H1 (cell line): ENCODE measurements around the gene PRICKLE3. TPM values are rescaled to one million over a fixed set of nuclear protein-coding genes. Genes with fewer than 3 reads are reported as not detected.

Source experiments
- CTCF ChIA-PET: fragments of 300-600 bp; sonication (Branson Sonifier 250); formaldehyde crosslinking; loops from one replicate; lab custom pipeline; 2021; ENCODE audit not compliant: partially characterized antibody; lab: Charles Lee
- POLR2A ChIA-PET: fragments of 300-600 bp; sonication (Branson Sonifier 250); formaldehyde crosslinking; loops from one replicate; lab custom pipeline; 2021; ENCODE audit warnings: inconsistent platforms; ENCODE audit not compliant: partially characterized antibody; lab: Charles Lee
- DNase-seq, 2 experiments: peaks; one replicate each; pipeline versions ENCODE4 v3.0.0 to v3.0.0-alpha.2; 2010 to 2022; ENCODE audit warnings: low spot score in 2 of 2, low read depth in 1 of 2, mixed read lengths in 1 of 2
- FAIRE-seq: peaks from 2 replicates; lab custom pipeline; 2011; peaks lifted over from hg19 to GRCh38; lab: Jason Lieb, UNC
- H2AFZ ChIP-seq: 2 replicates; pipeline ENCODE4 v1.8.1; 2012; ENCODE audit warnings: low read length, inconsistent platforms
- H2AK5ac ChIP-seq: 2 replicates; pipeline ENCODE4 v1.6.1; 2013; ENCODE audit warnings: low read depth, low read length
- H2BK120ac ChIP-seq: replicated peaks from 2 replicates; pipeline ENCODE3; 2013; ENCODE audit warnings: low read depth, low read length, inconsistent platforms
- H2BK12ac ChIP-seq: 2 replicates; pipeline ENCODE4 v1.6.1; 2013; ENCODE audit warnings: low read depth, low read length
- H2BK15ac ChIP-seq: 2 replicates; pipeline ENCODE4 v1.6.1; 2013; ENCODE audit warnings: low read length
- H2BK20ac ChIP-seq: 2 replicates; pipeline ENCODE4 v1.6.1; 2013; ENCODE audit warnings: low read length
- H2BK5ac ChIP-seq: 2 replicates; pipeline ENCODE4 v1.6.1; 2013; ENCODE audit warnings: low read depth, low read length
- H3K14ac ChIP-seq: 2 replicates; pipeline ENCODE4 v1.6.1; 2013; ENCODE audit warnings: inconsistent platforms; ENCODE audit not compliant: insufficient read length
- H3K18ac ChIP-seq: 2 replicates; pipeline ENCODE4 v1.6.1; 2013; ENCODE audit warnings: low read length; ENCODE audit errors: extremely low read depth
- H3K23ac ChIP-seq: 2 replicates; pipeline ENCODE4 v1.6.1; 2013; ENCODE audit warnings: inconsistent platforms; ENCODE audit not compliant: insufficient read length
- H3K23me2 ChIP-seq: 2 replicates; pipeline ENCODE4 v1.6.1; 2013; ENCODE audit warnings: low read depth, low read length
- H3K27ac ChIP-seq: 2 replicates; pipeline ENCODE4 v1.6.1; 2011; ENCODE audit warnings: low read depth, low read length, inconsistent platforms
- H3K27me3 ChIP-seq, 4 experiments: replicated peaks in 1 of 4; 1 replicate in 1 of 4; 2 replicates in 3 of 4; pipeline versions ENCODE4 v1.6.1 to v1.8.1; 2011 to 2013; ENCODE audit warnings: low read length in 3 of 4, mild to moderate bottlenecking in 3 of 4, inconsistent platforms in 2 of 4, mixed read lengths in 2 of 4, moderate library complexity in 1 of 4; ENCODE audit not compliant: control insufficient read depth in 3 of 4, insufficient read depth in 3 of 4; ENCODE audit errors: extremely low read depth in 1 of 4
- H3K36me3 ChIP-seq, 4 experiments: 2 replicates each; pipeline versions ENCODE4 v1.6.1 to v1.8.1; 2011 to 2013; ENCODE audit warnings: mild to moderate bottlenecking in 4 of 4, low read length in 3 of 4, moderate library complexity in 2 of 4, control low read depth in 1 of 4, inconsistent platforms in 1 of 4; ENCODE audit not compliant: insufficient read depth in 4 of 4, control insufficient read depth in 2 of 4
- H3K4ac ChIP-seq: replicated peaks from 2 replicates; pipeline ENCODE3; 2013; ENCODE audit warnings: low read length, low read depth, mixed read lengths, inconsistent platforms; ENCODE audit not compliant: insufficient read length
- H3K4me1 ChIP-seq, 4 experiments: replicated peaks in 1 of 4; 1 replicate in 1 of 4; 2 replicates in 3 of 4; pipeline versions ENCODE4 v1.6.1 to v1.8.1; 2011 to 2013; ENCODE audit warnings: low read length in 3 of 4, inconsistent platforms in 2 of 4, mixed read lengths in 1 of 4; ENCODE audit not compliant: insufficient read depth in 4 of 4, control insufficient read depth in 3 of 4
- H3K4me2 ChIP-seq, 2 experiments: 2 replicates each; pipeline versions ENCODE4 v1.6.1 to v1.8.1; 2011 to 2013; ENCODE audit warnings: low read depth in 2 of 2, low read length in 2 of 2, control low read depth in 1 of 2, inconsistent platforms in 1 of 2, mild to moderate bottlenecking in 1 of 2; ENCODE audit not compliant: insufficient read depth in 1 of 2
- H3K4me3 ChIP-seq, 4 experiments: fragments of 200-600, 300-600 bp in 1 of 4; sonication (generic), shearing (Covaris generic), sonication (Bioruptor Twin) in 1 of 4; 2 replicates each; pipeline versions ENCODE4 v1.5.1 to v1.8.1; 2011 to 2016; ENCODE audit warnings: low read length in 4 of 4, low read depth in 3 of 4, control low read depth in 2 of 4, inconsistent platforms in 2 of 4, mild to moderate bottlenecking in 2 of 4, mixed read lengths in 1 of 4, moderate library complexity in 1 of 4; ENCODE audit not compliant: insufficient read depth in 2 of 4; ENCODE audit errors: extremely low read depth in 1 of 4
- H3K56ac ChIP-seq: replicated peaks from 2 replicates; pipeline ENCODE3; 2013; ENCODE audit warnings: low read depth, mild to moderate bottlenecking, mixed read lengths, low read length, inconsistent platforms; ENCODE audit not compliant: insufficient read length
- H3K79me1 ChIP-seq: 2 replicates; pipeline ENCODE4 v1.6.1; 2013; ENCODE audit warnings: low read depth, low read length, control low read depth
- H3K79me2 ChIP-seq, 2 experiments: 2 replicates each; pipeline versions ENCODE4 v1.6.1 to v1.8.1; 2012 to 2013; ENCODE audit warnings: low read length in 2 of 2, mild to moderate bottlenecking in 2 of 2, inconsistent platforms in 1 of 2; ENCODE audit not compliant: insufficient read depth in 2 of 2, control insufficient read depth in 1 of 2
- H3K9ac ChIP-seq, 4 experiments: replicated peaks in 1 of 4; 1 replicate in 1 of 4; 2 replicates in 3 of 4; pipeline versions ENCODE4 v1.6.1 to v1.8.1; 2011 to 2013; ENCODE audit warnings: low read depth in 3 of 4, low read length in 3 of 4, control low read depth in 2 of 4, mild to moderate bottlenecking in 2 of 4, moderate library complexity in 2 of 4, inconsistent platforms in 1 of 4; ENCODE audit errors: extremely low read depth in 1 of 4
- H3K9me3 ChIP-seq, 2 experiments: 2 replicates each; pipeline versions ENCODE4 v1.6.1 to v1.8.1; 2012 to 2013; ENCODE audit warnings: mild to moderate bottlenecking in 2 of 2, moderate library complexity in 2 of 2, control low read depth in 1 of 2, inconsistent platforms in 1 of 2, low read depth in 1 of 2, low read length in 1 of 2, mixed read lengths in 1 of 2; ENCODE audit not compliant: insufficient read depth in 2 of 2
- H4K20me1 ChIP-seq, 2 experiments: replicated peaks in 1 of 2; 2 replicates each; pipeline versions ENCODE3 to v1.8.1; 2011 to 2013; ENCODE audit warnings: inconsistent platforms in 2 of 2, low read length in 2 of 2, mild to moderate bottlenecking in 1 of 2; ENCODE audit not compliant: insufficient read depth in 2 of 2, control insufficient read depth in 1 of 2
- H4K5ac ChIP-seq: 2 replicates; pipeline ENCODE4 v1.6.1; 2013; ENCODE audit warnings: low read length, low read depth, mixed read lengths, inconsistent platforms; ENCODE audit not compliant: insufficient read length
- H4K8ac ChIP-seq: 2 replicates; pipeline ENCODE4 v1.8.0; 2013; ENCODE audit warnings: mild to moderate bottlenecking, moderate library complexity, low read length, inconsistent platforms; ENCODE audit not compliant: insufficient read depth; ENCODE audit errors: extremely low read depth
- H4K91ac ChIP-seq: replicated peaks from 2 replicates; pipeline ENCODE3; 2013; ENCODE audit warnings: low read length, mixed read lengths, inconsistent platforms; ENCODE audit not compliant: insufficient read length
- BCL11A ChIP-seq, 2 experiments: IDR thresholded peaks; one replicate each; pipeline ENCODE4 v1.6.1; 2011; ENCODE audit warnings: low read depth in 2 of 2, low read length in 2 of 2, mild to moderate bottlenecking in 2 of 2
- FOSL1 ChIP-seq: IDR thresholded peaks from 2 replicates; pipeline ENCODE4 v1.6.1; 2011; ENCODE audit warnings: mild to moderate bottlenecking, low read depth, low read length, moderate library complexity; ENCODE audit not compliant: insufficient read depth
- MAX ChIP-seq: IDR thresholded peaks from 2 replicates; pipeline ENCODE4 v1.6.1; 2012; ENCODE audit warnings: inconsistent platforms
- SP1 ChIP-seq: IDR thresholded peaks from 2 replicates; pipeline ENCODE4 v1.6.1; 2011; ENCODE audit warnings: low read depth, low read length
- WGBS, 2 experiments: shearing (Covaris generic) in 1 of 2; methylation state at CpG; one replicate each; pipeline versions ENCODE4 v1.1.6 to v1.1.7; 2013 to 2015; ENCODE audit warnings: low lambda C conversion rate in 2 of 2, mixed read lengths in 2 of 2, inconsistent platforms in 1 of 2, low coverage in 1 of 2, missing lambda C conversion rate in 1 of 2; ENCODE audit not compliant: insufficient replicate concordance in 2 of 2, insufficient coverage in 1 of 2, insufficient read length in 1 of 2; ENCODE audit errors: extremely low coverage in 1 of 2, missing lambda C conversion rate in 1 of 2; 5-methylcytosine and 5-hydroxymethylcytosine counted together
- polyA plus RNA-seq, 7 experiments: library from polyadenylated mRNA; depleted of rRNA in 3 of 7; stranded (reverse) in 5 of 7; unstranded in 2 of 7; fragments of >200 nt in 5 of 7; fragments of 200-250 nt in 2 of 7; gene quantifications; 1 replicate in 5 of 7; 2 replicates in 1 of 7; 4 replicates in 1 of 7; pipeline versions ENCODE4 v1.2.1 to v1.2.3, GENCODE V29; 2011 to 2013; ENCODE audit warnings: missing spikeins in 2 of 7, mixed read lengths in 2 of 7
- total RNA-seq: library from RNA; stranded (reverse); fragmentation: NEBNext Ultra II Directional; extraction: Animal tissue kit (Norgen Biotek cat#: 25700); gene quantifications from 2 replicates; pipeline ENCODE4 v1.2.1, GENCODE V29; 2021

Gene PRICKLE3
- total and polyA plus RNA-seq, 2 of the 8 experiments (the other 6 are each of a cell fraction or from before 2014, with no cell fraction given), result 9.1 to 10.6 TPM

- Histone ChIP-seq H2AFZ (no peak overlapping the region), H4K20me1 (no peaks in the 10 kb centered on the region), H3K36me3 (no peaks in the 10 kb centered on the region), H2BK15ac (no peak overlapping the region), H3K79me1 (no peaks in the 10 kb centered on the region), H3K56ac (no peak overlapping the region), H3K27me3 (no peaks in the 10 kb centered on the region), H3K23ac (no peak overlapping the region), H3K9me3 (no peaks in the 10 kb centered on the region), H2BK120ac (no peak overlapping the region), H3K27ac (no peak overlapping the region), H2AK5ac (no peak overlapping the region), H4K8ac (no peak overlapping the region), H3K79me2 (no peaks in the 10 kb centered on the region), H3K4me2 (no peak overlapping the region), H3K4ac (no peak overlapping the region), H2BK12ac (no peak overlapping the region), H4K5ac (no peak overlapping the region), H3K14ac (no peak overlapping the region), H3K9ac (no peak overlapping the region), H3K4me3 (no peak overlapping the region), H3K4me1 (peaks cover 0 to 6% (median 3%) of the 10 kb centered on the region in 4 experiments; a peak in 4 of 7 replicates), H2BK5ac (no peak overlapping the region), H3K18ac (no peak overlapping the region), H3K23me2 (peaks cover 7% of the 10 kb centered on the region; the same call in 1 of the 2 replicates), H4K91ac (no peak overlapping the region), H2BK20ac (no peak overlapping the region)
- 97% methylated on average over 6 of the region's 6 CpGs; no CpG with 5 or more reads in 1 of the 2 experiments for WGBS, 2 experiments
- FAIRE-seq (no peak), DNase-seq (no peak)
- POLR2A ChIA-PET, result interaction anchor here (1.0 to 1.6 kb wide), 3 partner anchors 9 to 79 kb away, joined by 3 to 10 read pairs (median 3); no protein-coding TSS in a partner anchor
- CTCF ChIA-PET, result interaction anchor here (0.8 kb wide), 1 partner anchor 74 kb away, joined by 3 read pairs; no protein-coding TSS in a partner anchor
- TF ChIP-seq MAX, result no peak
- no peak for TF ChIP-seq FOSL1
- no peak for TF ChIP-seq BCL11A (IDR thresholded peaks at IDR 0.05; ENCODE audit: low read depth in 2 of 2, low read length in 2 of 2)
- TF ChIP-seq SP1, result no peak
These were observed 3.4 kb upstream of the PRICKLE3 start for GRCh38 chrX:49189606-49190005.
